IMR-90 (cell line): ENCODE results near the gene B3GALT6. TPM values are rescaled to one million over a fixed set of nuclear protein-coding genes. Genes with fewer than 3 reads are reported as not detected.

Experiments used
- ATAC-seq: fragments of 200-7000 bp; cut with Tn5 transposase; 2 replicates; pipeline ENCODE4 v1.9.1; 2020; ENCODE audit warnings: low read depth, mild to moderate bottlenecking, moderate library complexity
- BruUV-seq: library from RNA; stranded (reverse); fragments of 400-500 nt; replicated peaks from 2 replicates; lab custom pipeline; 2021; lab: Mats Ljungman, UMichigan
- CTCF ChIA-PET: fragments of 300-600 bp; formaldehyde crosslinking; extraction: SDS; loops from one replicate; lab custom pipeline; 2021; ENCODE audit warnings: antibody characterized with exemption; lab: Yijun Ruan, JAX
- POLR2A ChIA-PET: fragments of 300-600 bp; sonication (Branson Sonifier 250); formaldehyde crosslinking; loops from one replicate; lab custom pipeline; 2022; ENCODE audit warnings: antibody characterized with exemption; ENCODE audit not compliant: unreplicated experiment; lab: Charles Lee
- DNase-seq: peaks from one replicate; pipeline ENCODE4 v3.0.0; 2013
- H2AFZ ChIP-seq: replicated peaks from 2 replicates; pipeline ENCODE3; 2013; ENCODE audit warnings: low read length, mild to moderate bottlenecking; ENCODE audit not compliant: poor library complexity
- H2AK5ac ChIP-seq: 2 replicates; pipeline ENCODE4 v1.6.1; 2013; ENCODE audit warnings: low read depth, low read length, inconsistent platforms
- H2AK9ac ChIP-seq: replicated peaks from 2 replicates; pipeline ENCODE3; 2013; ENCODE audit warnings: mild to moderate bottlenecking, low read depth, low read length, moderate library complexity; ENCODE audit not compliant: poor library complexity
- H2BK120ac ChIP-seq: 2 replicates; pipeline ENCODE4 v1.6.1; 2013; ENCODE audit warnings: low read depth, low read length, inconsistent platforms
- H2BK15ac ChIP-seq: 3 replicates; pipeline ENCODE4 v1.6.1; 2013; ENCODE audit warnings: low read depth, low read length, inconsistent platforms
- H2BK20ac ChIP-seq: 2 replicates; pipeline ENCODE4 v1.6.1; 2013; ENCODE audit warnings: low read depth, mild to moderate bottlenecking, inconsistent platforms, low read length, moderate library complexity
- H2BK5ac ChIP-seq: 2 replicates; pipeline ENCODE4 v1.6.1; 2013; ENCODE audit warnings: mild to moderate bottlenecking, low read depth, low read length, inconsistent platforms; ENCODE audit not compliant: poor library complexity, severe bottlenecking
- H3K14ac ChIP-seq: replicated peaks from 2 replicates; pipeline ENCODE4 v1.6.1; 2013; ENCODE audit warnings: low read depth, low read length, inconsistent platforms
- H3K18ac ChIP-seq: 2 replicates; pipeline ENCODE4 v1.6.1; 2013; ENCODE audit warnings: low read depth, low read length, control low read depth
- H3K23ac ChIP-seq: 2 replicates; pipeline ENCODE4 v1.6.1; 2013; ENCODE audit warnings: low read depth, low read length, inconsistent platforms
- H3K27ac ChIP-seq: 2 replicates; pipeline ENCODE4 v1.5.1; 2013; ENCODE audit warnings: mild to moderate bottlenecking, control low read depth, low read length; ENCODE audit not compliant: insufficient read depth
- H3K27me3 ChIP-seq: 2 replicates; pipeline ENCODE4 v1.6.1; 2013; ENCODE audit warnings: low read length; ENCODE audit not compliant: control insufficient read depth, insufficient read depth
- H3K36me3 ChIP-seq: 2 replicates; pipeline ENCODE4 v1.6.1; 2013; ENCODE audit warnings: low read length, mixed read lengths; ENCODE audit not compliant: control insufficient read depth, insufficient read depth
- H3K4ac ChIP-seq: 2 replicates; pipeline ENCODE4 v1.6.1; 2013; ENCODE audit warnings: low read depth, low read length, inconsistent platforms
- H3K4me1 ChIP-seq: 2 replicates; pipeline ENCODE4 v1.6.1; 2013; ENCODE audit warnings: low read length, mixed read lengths; ENCODE audit not compliant: control insufficient read depth, insufficient read depth
- H3K4me2 ChIP-seq: 2 replicates; pipeline ENCODE4 v1.6.1; 2013; ENCODE audit warnings: low read depth, mild to moderate bottlenecking, control low read depth, low read length, moderate library complexity
- H3K4me3 ChIP-seq: 2 replicates; pipeline ENCODE4 v1.5.1; 2013; ENCODE audit warnings: low read depth, mild to moderate bottlenecking, control low read depth, low read length, moderate library complexity; ENCODE audit not compliant: insufficient read depth
- H3K56ac ChIP-seq: 2 replicates; pipeline ENCODE4 v1.6.1; 2013; ENCODE audit warnings: low read length, inconsistent platforms; ENCODE audit not compliant: insufficient read depth; ENCODE audit errors: extremely low read depth
- H3K79me1 ChIP-seq, 2 experiments: 2 replicates each; pipeline ENCODE4 v1.6.1; 2013; ENCODE audit warnings: low read length in 2 of 2, inconsistent platforms in 1 of 2, low read depth in 1 of 2
- H3K9ac ChIP-seq: 2 replicates; pipeline ENCODE4 v1.6.1; 2013; ENCODE audit warnings: low read depth, low read length, control low read depth
- H3K9me1 ChIP-seq: 2 replicates; pipeline ENCODE4 v1.6.1; 2013; ENCODE audit warnings: low read length, inconsistent platforms; ENCODE audit not compliant: insufficient read depth
- H3K9me3 ChIP-seq: 2 replicates; pipeline ENCODE4 v1.6.1; 2013; ENCODE audit warnings: low read length; ENCODE audit not compliant: control insufficient read depth, insufficient read depth
- H4K20me1 ChIP-seq: 2 replicates; pipeline ENCODE4 v1.6.1; 2013; ENCODE audit warnings: low read length, inconsistent platforms; ENCODE audit not compliant: insufficient read depth
- H4K5ac ChIP-seq: 2 replicates; pipeline ENCODE4 v1.6.1; 2013; ENCODE audit warnings: mild to moderate bottlenecking, low read depth, low read length, control low read depth
- H4K8ac ChIP-seq, 2 experiments: 2 replicates each; pipeline ENCODE4 v1.6.1; 2013; ENCODE audit warnings: low read depth in 2 of 2, low read length in 2 of 2, control low read depth in 1 of 2, inconsistent platforms in 1 of 2
- H4K91ac ChIP-seq: 2 replicates; pipeline ENCODE4 v1.6.1; 2013; ENCODE audit warnings: low read depth, low read length, inconsistent platforms; ENCODE audit not compliant: insufficient read depth
- CEBPB ChIP-seq: IDR thresholded peaks from 2 replicates; pipeline ENCODE4 v1.6.1; 2012; ENCODE audit warnings: low read depth, low read length, improper control_type of control experiment
- MXI1 ChIP-seq: IDR thresholded peaks from 2 replicates; pipeline ENCODE4 v1.6.1; 2012; ENCODE audit warnings: low read depth, mild to moderate bottlenecking, low read length, moderate library complexity, borderline replicate concordance
- NFE2L2 ChIP-seq: fragments of 150-350 bp; IDR thresholded peaks from 2 replicates; pipeline ENCODE4 v1.6.1; 2016; ENCODE audit warnings: low read depth, mild to moderate bottlenecking, low read length
- POLR2A ChIP-seq: IDR thresholded peaks from 2 replicates; pipeline ENCODE4 v1.6.1; 2012; ENCODE audit warnings: mild to moderate bottlenecking, low read depth, low read length
- RAD21 ChIP-seq: IDR thresholded peaks from 2 replicates; pipeline ENCODE4 v1.6.1; 2012; ENCODE audit warnings: low read length, improper control_type of control experiment
- RCOR1 ChIP-seq: IDR thresholded peaks from 2 replicates; pipeline ENCODE4 v1.6.1; 2012; ENCODE audit warnings: mild to moderate bottlenecking, low read length, improper control_type of control experiment; ENCODE audit not compliant: insufficient replicate concordance
- RFX5 ChIP-seq: IDR thresholded peaks from 2 replicates; pipeline ENCODE4 v1.8.0; 2012; ENCODE audit warnings: low read depth, mild to moderate bottlenecking, low read length, moderate library complexity
- SMC3 ChIP-seq: fragments of 150-350 bp; IDR thresholded peaks from 2 replicates; pipeline ENCODE4 v1.6.1; 2016; ENCODE audit warnings: low read depth, mild to moderate bottlenecking, antibody characterized with exemption, low read length, moderate library complexity
- dilution Hi-C: fragments of 300-500 bp; cut with HindIII; formaldehyde crosslinking; loops from one replicate; pipeline ENCODE4 v1.14.3; 2018; ENCODE audit warnings: low sequenced_read_pairs; ENCODE audit not compliant: unreplicated experiment
- in situ Hi-C: fragments of 300-500 bp; cut with MboI; formaldehyde crosslinking; loops from 3 replicates; pipeline ENCODE4 v1.14.3; 2019; ENCODE audit warnings: low sequenced_read_pairs, inconsistent platforms, mixed read lengths
- intact Hi-C: fragments of 100-400 bp; cut with micrococcal nuclease; formaldehyde crosslinking; loops from 2 replicates; pipeline ENCODE4 v1.10.0; 2022
- polyA plus RNA-seq, 3 experiments: library from polyadenylated mRNA; depleted of rRNA; stranded (reverse); fragments of >200 nt; gene quantifications; 2 replicates each; pipeline ENCODE4 v1.2.3, GENCODE V29; 2012; ENCODE audit warnings: low replicate concordance in 1 of 3
- total RNA-seq: library from RNA; depleted of rRNA; stranded (reverse); fragments of >200 nt; gene quantifications from 2 replicates; pipeline ENCODE4 v1.2.3, GENCODE V29; 2012
- TF ChIP-seq, protein P1 (sequence below): conservative IDR thresholded peaks from 2 replicates; pipeline ENCODE4 v1.5.1; 2012; ENCODE audit warnings: mild to moderate bottlenecking, low read depth, low read length, improper control_type of control experiment
- TF ChIP-seq, protein P2 (sequence below): fragments of 150-350 bp; IDR thresholded peaks from 2 replicates; pipeline ENCODE4 v1.6.1; 2017; ENCODE audit warnings: mild to moderate bottlenecking, antibody characterized with exemption, low read length, low read depth
- TF ChIP-seq, protein P3 (sequence below): fragments of 150-350 bp; IDR thresholded peaks from 2 replicates; pipeline ENCODE4 v1.6.1; 2016; ENCODE audit warnings: low read depth, mild to moderate bottlenecking, low read length, moderate library complexity, borderline replicate concordance

B3GALT6 gene
- total and polyA plus RNA-seq, 2 of the 4 experiments (the other 2 are of a cell fraction): 12.2 to 23.0 TPM

DNA sequence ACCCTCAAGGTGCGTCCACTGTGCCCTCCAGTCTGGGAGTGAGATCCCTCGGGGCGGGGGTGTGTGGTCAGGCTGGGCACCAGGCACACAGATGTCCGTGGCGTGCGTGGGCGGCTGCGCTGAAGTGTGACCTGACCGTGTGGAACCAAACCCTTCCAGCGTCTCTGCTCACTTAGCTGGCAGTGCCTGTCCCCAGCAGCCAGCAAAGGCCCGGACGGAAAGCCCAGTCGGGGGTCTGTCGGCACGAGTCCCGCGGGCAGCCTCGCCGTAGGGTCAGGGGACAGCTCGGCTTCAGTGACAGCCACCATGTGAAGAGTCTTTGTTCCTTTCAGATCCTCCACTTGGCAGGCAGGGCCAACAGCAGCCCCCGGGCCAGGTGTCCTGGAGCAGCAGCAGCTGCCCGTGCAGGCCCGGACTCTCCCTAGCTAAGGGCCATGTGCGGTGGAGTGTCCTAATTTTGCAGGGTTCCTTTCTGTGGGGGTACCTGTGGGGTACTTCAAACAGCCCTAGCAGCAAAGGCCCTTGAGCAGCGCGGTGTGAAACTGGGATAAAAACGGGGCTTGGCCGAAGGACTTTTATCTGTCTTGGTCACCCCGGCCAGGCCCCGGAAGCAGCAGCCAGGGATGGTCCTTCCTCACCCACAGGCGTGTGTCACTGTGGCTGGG, 46.8 kb upstream of the B3GALT6 start (continued):
- TF ChIP-seq, protein P1, sequence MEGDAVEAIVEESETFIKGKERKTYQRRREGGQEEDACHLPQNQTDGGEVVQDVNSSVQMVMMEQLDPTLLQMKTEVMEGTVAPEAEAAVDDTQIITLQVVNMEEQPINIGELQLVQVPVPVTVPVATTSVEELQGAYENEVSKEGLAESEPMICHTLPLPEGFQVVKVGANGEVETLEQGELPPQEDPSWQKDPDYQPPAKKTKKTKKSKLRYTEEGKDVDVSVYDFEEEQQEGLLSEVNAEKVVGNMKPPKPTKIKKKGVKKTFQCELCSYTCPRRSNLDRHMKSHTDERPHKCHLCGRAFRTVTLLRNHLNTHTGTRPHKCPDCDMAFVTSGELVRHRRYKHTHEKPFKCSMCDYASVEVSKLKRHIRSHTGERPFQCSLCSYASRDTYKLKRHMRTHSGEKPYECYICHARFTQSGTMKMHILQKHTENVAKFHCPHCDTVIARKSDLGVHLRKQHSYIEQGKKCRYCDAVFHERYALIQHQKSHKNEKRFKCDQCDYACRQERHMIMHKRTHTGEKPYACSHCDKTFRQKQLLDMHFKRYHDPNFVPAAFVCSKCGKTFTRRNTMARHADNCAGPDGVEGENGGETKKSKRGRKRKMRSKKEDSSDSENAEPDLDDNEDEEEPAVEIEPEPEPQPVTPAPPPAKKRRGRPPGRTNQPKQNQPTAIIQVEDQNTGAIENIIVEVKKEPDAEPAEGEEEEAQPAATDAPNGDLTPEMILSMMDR: no peak
- no peak for TF ChIP-seq CEBPB

DNA sequence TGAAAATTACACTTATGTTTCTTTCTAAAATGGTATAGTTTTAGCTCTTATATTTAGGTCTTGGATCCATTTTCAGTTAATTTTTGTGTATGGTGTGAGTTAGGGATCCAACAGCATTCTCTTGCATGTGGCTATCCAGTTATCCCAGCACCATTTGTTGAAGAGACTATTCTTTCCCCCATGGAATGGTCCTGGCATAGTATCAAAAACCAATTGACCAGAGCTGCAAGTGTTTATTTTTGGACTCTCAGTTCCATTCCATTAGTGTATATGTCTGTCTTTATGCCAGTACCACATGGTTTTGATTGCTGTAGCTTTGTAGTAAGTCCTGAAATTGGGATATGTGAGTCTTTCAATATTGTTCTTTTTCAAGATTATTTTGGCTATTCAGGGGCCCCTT, 44.1 kb upstream of the B3GALT6 start:
- Histone ChIP-seq H3K9me3 (no peaks in the 10 kb centered on the region; the same call in 1 of the 2 replicates), H2BK20ac (no peak overlapping the region), H3K4me1 (no peaks in the 10 kb centered on the region), H3K4me2 (no peak overlapping the region), H3K23ac (no peak overlapping the region), H3K79me1 (no peaks in the 10 kb centered on the region), H3K9ac (no peak overlapping the region), H3K14ac (no peak overlapping the region), H4K5ac (no peak overlapping the region), H3K27me3 (no peaks in the 10 kb centered on the region), H3K36me3 (no peaks in the 10 kb centered on the region), H2AK5ac (no peak overlapping the region), H3K4me3 (no peak overlapping the region), H4K20me1 (no peaks in the 10 kb centered on the region), H2AK9ac (no peak overlapping the region), H4K8ac (no peak overlapping the region), H4K91ac (no peak overlapping the region), H2BK120ac (no peak overlapping the region), H3K9me1 (no peaks in the 10 kb centered on the region), H3K4ac (no peak overlapping the region), H2AFZ (no peak overlapping the region), H2BK5ac (no peak overlapping the region), H2BK15ac (no peak overlapping the region), H3K18ac (no peak overlapping the region), H3K56ac (no peak overlapping the region), H3K27ac (no peak overlapping the region)
- ChIA-PET POLR2A (no interaction called here), CTCF (no interaction called here)
- intact Hi-C loops: loop anchor here (1.0 kb wide), 1 partner anchor 13 kb away; no protein-coding TSS in a partner anchor
- dilution Hi-C loops: no loop called here
- BruUV-seq: no TSS peak
- ATAC-seq (peak; percentile 61), DNase-seq (peak; percentile 78)
- in situ Hi-C loops: no loop called here
- TF ChIP-seq, protein P1: no peak
- TF ChIP-seq SMC3 (no peak), MXI1 (no peak), RAD21 (no peak), RFX5 (no peak), RCOR1 (no peak), NFE2L2 (no peak), POLR2A (no peak)
- TF ChIP-seq, protein P2, sequence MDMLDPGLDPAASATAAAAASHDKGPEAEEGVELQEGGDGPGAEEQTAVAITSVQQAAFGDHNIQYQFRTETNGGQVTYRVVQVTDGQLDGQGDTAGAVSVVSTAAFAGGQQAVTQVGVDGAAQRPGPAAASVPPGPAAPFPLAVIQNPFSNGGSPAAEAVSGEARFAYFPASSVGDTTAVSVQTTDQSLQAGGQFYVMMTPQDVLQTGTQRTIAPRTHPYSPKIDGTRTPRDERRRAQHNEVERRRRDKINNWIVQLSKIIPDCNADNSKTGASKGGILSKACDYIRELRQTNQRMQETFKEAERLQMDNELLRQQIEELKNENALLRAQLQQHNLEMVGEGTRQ: no peak
- TF ChIP-seq, protein P3, sequence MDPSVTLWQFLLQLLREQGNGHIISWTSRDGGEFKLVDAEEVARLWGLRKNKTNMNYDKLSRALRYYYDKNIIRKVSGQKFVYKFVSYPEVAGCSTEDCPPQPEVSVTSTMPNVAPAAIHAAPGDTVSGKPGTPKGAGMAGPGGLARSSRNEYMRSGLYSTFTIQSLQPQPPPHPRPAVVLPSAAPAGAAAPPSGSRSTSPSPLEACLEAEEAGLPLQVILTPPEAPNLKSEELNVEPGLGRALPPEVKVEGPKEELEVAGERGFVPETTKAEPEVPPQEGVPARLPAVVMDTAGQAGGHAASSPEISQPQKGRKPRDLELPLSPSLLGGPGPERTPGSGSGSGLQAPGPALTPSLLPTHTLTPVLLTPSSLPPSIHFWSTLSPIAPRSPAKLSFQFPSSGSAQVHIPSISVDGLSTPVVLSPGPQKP: no peak
